GM18909 (cell line): ENCODE data around the gene SPART.

Source experiments
- ATAC-seq: cut with Tn5 transposase; IDR thresholded peaks from one replicate; pipeline ENCODE4 v1.9.1; 2021; ENCODE audit warnings: mild to moderate bottlenecking; ENCODE audit not compliant: unreplicated experiment, poor library complexity

SPART gene

GRCh38 chr13:36346222-36347083, at the start of gene SPART:
Gene SPART (minus strand): TSS chr13:36346394. CDS start chr13:36335830, 10,564 bp downstream.
- ATAC-seq, result peak; percentile 96

- no peak for ATAC-seq
Measured at GRCh38 chr13:36395280-36395679, 49.1 kb upstream of the SPART start.

GRCh38 chr13:36385489-36385888, 39.3 kb upstream of the SPART start:
- no peak for ATAC-seq

GRCh38 chr13:36382030-36382429, 35.8 kb upstream of the SPART start:
- no peak for ATAC-seq

GRCh38 chr13:36377826-36378468, 31.8 kb upstream of the SPART start:
- no peak for ATAC-seq

GRCh38 chr13:36374063-36374462, 27.9 kb upstream of the SPART start:
- no peak for ATAC-seq

- ATAC-seq, result no peak
Measured at GRCh38 chr13:36371185-36371584, 25.0 kb upstream of the SPART start.

- ATAC-seq, result no peak
Measured at GRCh38 chr13:36370108-36370429, 23.9 kb upstream of the SPART start.

GRCh38 chr13:36369268-36370107, 23.3 kb upstream of the SPART start:
- ATAC-seq, result no peak

GRCh38 chr13:36366031-36366430, 19.8 kb upstream of the SPART start:
- no peak for ATAC-seq

GRCh38 chr13:36363366-36363863, 17.2 kb upstream of the SPART start:
- ATAC-seq, result no peak

GRCh38 chr13:36362914-36363313, 16.7 kb upstream of the SPART start:
- ATAC-seq, result peak; percentile 59

GRCh38 chr13:36362251-36362650, 16.1 kb upstream of the SPART start:
- peak; percentile 37 for ATAC-seq

GRCh38 chr13:36360903-36361302, 14.7 kb upstream of the SPART start:
- no peak for ATAC-seq

- no peak for ATAC-seq
Measured at GRCh38 chr13:36359301-36359950, 13.2 kb upstream of the SPART start.

- ATAC-seq, result no peak
Measured at GRCh38 chr13:36358175-36358718, 12.1 kb upstream of the SPART start.

GRCh38 chr13:36357692-36358091, 11.5 kb upstream of the SPART start:
- no peak for ATAC-seq

GRCh38 chr13:36357231-36357630, 11.0 kb upstream of the SPART start:
- no peak for ATAC-seq

- ATAC-seq, result no peak
Measured at GRCh38 chr13:36356058-36356457, 9.9 kb upstream of the SPART start.

GRCh38 chr13:36355632-36356031, 9.4 kb upstream of the SPART start:
- ATAC-seq, result no peak
